Adipocyte (in vitro differentiated cells): ENCODE results near the gene PLEKHF1.
A peak's percentile ranks its signal among the peaks of the same experiment; 100 is the strongest.

Source experiments
- DNase-seq: peaks from one replicate; pipeline ENCODE4 v3.0.0-alpha.2; 2015; ENCODE audit warnings: low read depth
- H3K27me3 ChIP-seq: replicated peaks from 2 replicates; pipeline ENCODE4 v1.7.0; 2013; ENCODE audit warnings: mild to moderate bottlenecking, low read length, moderate library complexity; ENCODE audit not compliant: control insufficient read depth, insufficient read depth
- H3K36me3 ChIP-seq: 2 replicates; pipeline ENCODE4 v1.7.0; 2013; ENCODE audit warnings: low read length, mild to moderate bottlenecking, moderate library complexity; ENCODE audit not compliant: control insufficient read depth, insufficient read depth, severe bottlenecking
- H3K4me1 ChIP-seq: 2 replicates; pipeline ENCODE4 v1.7.0; 2013; ENCODE audit warnings: mild to moderate bottlenecking, low read length, moderate library complexity; ENCODE audit not compliant: control insufficient read depth, insufficient read depth
- H3K4me3 ChIP-seq: 2 replicates; pipeline ENCODE4 v1.7.0; 2013; ENCODE audit warnings: mild to moderate bottlenecking, low read length, moderate library complexity
- H3K9ac ChIP-seq: 2 replicates; pipeline ENCODE4 v1.7.0; 2013; ENCODE audit warnings: mild to moderate bottlenecking, low read length, moderate library complexity
- H3K9me3 ChIP-seq: 2 replicates; pipeline ENCODE4 v1.7.0; 2013; ENCODE audit warnings: mild to moderate bottlenecking, low read length, moderate library complexity; ENCODE audit not compliant: control insufficient read depth

The PLEKHF1 gene

GRCh38 chr19:29675120-29675649 is 9.9 kb downstream of the PLEKHF1 start:
- H3K4me1 ChIP-seq: peaks cover 65% of the 10 kb centered on the region
- no peak for DNase-seq
- H3K9me3 ChIP-seq: no peaks in the 10 kb centered on the region

GRCh38 chr19:29675650-29676186 is 10.5 kb downstream of the PLEKHF1 start:
- DNase-seq: no peak
- no peaks in the 10 kb centered on the region for H3K27me3 ChIP-seq
- H3K4me3 ChIP-seq: no peak overlapping the region
- peaks cover 35% of the 10 kb centered on the region for H3K36me3 ChIP-seq
- no peaks in the 10 kb centered on the region for H3K9me3 ChIP-seq
- peak overlapping the region; percentile 1 for H3K9ac ChIP-seq
- peaks cover 70% of the 10 kb centered on the region for H3K4me1 ChIP-seq

More at GRCh38 chr19:29675120-29675649, 9.9 kb downstream of the PLEKHF1 start:
- Histone ChIP-seq H3K27me3 (no peaks in the 10 kb centered on the region), H3K36me3 (peaks cover 35% of the 10 kb centered on the region), H3K4me3 (no peak overlapping the region), H3K9ac (peak overlapping the region; percentile 1)

- H3K4me3 ChIP-seq: no peak overlapping the region
- H3K4me1 ChIP-seq: peaks cover 74% of the 10 kb centered on the region
- H3K9ac ChIP-seq: peak overlapping the region; percentile 61
- peaks cover 35% of the 10 kb centered on the region for H3K36me3 ChIP-seq
- no peaks in the 10 kb centered on the region for H3K9me3 ChIP-seq
- DNase-seq: no peak
- H3K27me3 ChIP-seq: no peaks in the 10 kb centered on the region
Observed at GRCh38 chr19:29676586-29676985, 11.3 kb downstream of the PLEKHF1 start.

GRCh38 chr19:29677001-29677817 is 11.9 kb downstream of the PLEKHF1 start:
- H3K4me1 ChIP-seq: peaks cover 74% of the 10 kb centered on the region
- H3K9me3 ChIP-seq: no peaks in the 10 kb centered on the region
- peaks cover 35% of the 10 kb centered on the region for H3K36me3 ChIP-seq
- no peak overlapping the region for H3K4me3 ChIP-seq
- DNase-seq: no peak
- peak overlapping the region; percentile 61 for H3K9ac ChIP-seq
- H3K27me3 ChIP-seq: no peaks in the 10 kb centered on the region

- Histone ChIP-seq H3K4me3 (peak overlapping the region; percentile 32), H3K9ac (peak overlapping the region; percentile 75), H3K9me3 (no peaks in the 10 kb centered on the region), H3K4me1 (peaks cover 80% of the 10 kb centered on the region), H3K36me3 (peaks cover 35% of the 10 kb centered on the region), H3K27me3 (no peaks in the 10 kb centered on the region)
- no peak for DNase-seq
Observed at GRCh38 chr19:29678484-29679106, 13.3 kb downstream of the PLEKHF1 start.

- Histone ChIP-seq H3K36me3 (peaks cover 26% of the 10 kb centered on the region), H3K9me3 (no peaks in the 10 kb centered on the region), H3K9ac (peak overlapping the region; percentile 75), H3K4me3 (no peak overlapping the region), H3K27me3 (no peaks in the 10 kb centered on the region), H3K4me1 (peaks cover 80% of the 10 kb centered on the region)
- no peak for DNase-seq
Observed at GRCh38 chr19:29679598-29680210, 14.4 kb downstream of the PLEKHF1 start.

- Histone ChIP-seq H3K27me3 (no peaks in the 10 kb centered on the region), H3K36me3 (peaks cover 19% of the 10 kb centered on the region), H3K9me3 (no peaks in the 10 kb centered on the region), H3K9ac (peak overlapping the region; percentile 80), H3K4me1 (peaks cover 81% of the 10 kb centered on the region), H3K4me3 (no peak overlapping the region)
- DNase-seq: no peak
Observed at GRCh38 chr19:29680447-29680846, 15.2 kb downstream of the PLEKHF1 start.

GRCh38 chr19:29680937-29681336 is 15.7 kb downstream of the PLEKHF1 start:
- H3K27me3 ChIP-seq: no peaks in the 10 kb centered on the region
- DNase-seq: no peak
- peaks cover 14% of the 10 kb centered on the region for H3K36me3 ChIP-seq
- peaks cover 81% of the 10 kb centered on the region for H3K4me1 ChIP-seq
- peak overlapping the region; percentile 80 for H3K9ac ChIP-seq
- H3K4me3 ChIP-seq: no peak overlapping the region
- no peaks in the 10 kb centered on the region for H3K9me3 ChIP-seq

- Histone ChIP-seq H3K4me3 (no peak overlapping the region), H3K36me3 (peaks cover 7% of the 10 kb centered on the region), H3K9ac (peak overlapping the region; percentile 80), H3K27me3 (no peaks in the 10 kb centered on the region), H3K4me1 (peaks cover 82% of the 10 kb centered on the region), H3K9me3 (no peaks in the 10 kb centered on the region)
- DNase-seq: peak; percentile 25
Observed at GRCh38 chr19:29681422-29682235, 16.4 kb downstream of the PLEKHF1 start.

GRCh38 chr19:29682236-29682895 is 17.1 kb downstream of the PLEKHF1 start:
- Histone ChIP-seq H3K27me3 (no peaks in the 10 kb centered on the region), H3K9ac (peak overlapping the region; percentile 80), H3K36me3 (peaks cover under 1% of the 10 kb centered on the region), H3K4me1 (peaks cover 82% of the 10 kb centered on the region), H3K9me3 (no peaks in the 10 kb centered on the region), H3K4me3 (no peak overlapping the region)
- no peak for DNase-seq
